Right atrium auricular region (tissue), 2 donors: ENCODE results near the gene HCFC2. TPM values are rescaled to one million over a fixed set of nuclear protein-coding genes. Genes with fewer than 3 reads are reported as not detected.
"Not testable (repeated sequence)": the region's sequence is repeated elsewhere in the genome, so short reads cannot be mapped to it uniquely, and the experiment has no call there.

ENCODE experiments used
- DNase-seq: peaks from one replicate; pipeline ENCODE4 v3.0.0-alpha.2; 2019; ENCODE audit warnings: low spot score
- H3K27ac ChIP-seq, 2 donors: fragments of 200-600 bp; sonication (generic); 1 replicate in 1 of 2; 2 replicates in 1 of 2; pipeline ENCODE4 v1.5.1; 2016 to 2019
- H3K27me3 ChIP-seq, 2 donors: fragments of 200-600 bp; sonication (generic); one replicate each; pipeline versions ENCODE4 v1.5.1 to v1.6.0; 2017 to 2019
- H3K36me3 ChIP-seq: fragments of 200-600 bp; sonication (generic); one replicate; pipeline ENCODE4 v1.5.1; 2016
- H3K4me1 ChIP-seq, 2 donors: fragments of 200-600 bp; sonication (generic); one replicate each; pipeline versions ENCODE4 v1.5.1 to v1.6.0; 2017 to 2019
- H3K4me3 ChIP-seq, 2 donors: fragments of 200-600 bp; sonication (generic); 1 replicate in 1 of 2; 2 replicates in 1 of 2; pipeline ENCODE4 v1.5.1; 2017 to 2019; ENCODE audit warnings: mild to moderate bottlenecking in 1 of 2, moderate library complexity in 1 of 2
- H3K9me3 ChIP-seq, 2 donors: fragments of 200-600 bp; sonication (generic); one replicate each; pipeline ENCODE4 v1.5.1; 2019
- CTCF ChIP-seq, 2 donors: fragments of 200-600 bp; sonication (generic); IDR thresholded peaks; one replicate each; pipeline ENCODE4 v1.5.1; 2019; ENCODE audit warnings: antibody characterized with exemption in 2 of 2
- total RNA-seq, 2 donors: library from RNA; depleted of rRNA; stranded (reverse); fragments of >200 nt; gene quantifications; one replicate each; pipeline ENCODE4 v1.1.0, GENCODE V29; 2016

The HCFC2 gene
- total RNA-seq, 2 donors from 2014 or later = 6.4 to 8.1 TPM

GRCh38 chr12:104026841-104027599 is 37.3 kb upstream of the HCFC2 start:
- DNase-seq = no peak
- no peak for TF ChIP-seq CTCF (IDR thresholded peaks at IDR 0.05)
- Histone ChIP-seq H3K27me3 (no peaks in the 10 kb centered on the region), H3K4me1 (peaks cover 0 to 6% of the 10 kb centered on the region in 2 donors), H3K36me3 (no peaks in the 10 kb centered on the region), H3K27ac (no peak overlapping the region), H3K4me3 (no peak overlapping the region), H3K9me3 (peaks cover 0 to 4% of the 10 kb centered on the region in 2 donors)

- not testable (repeated sequence) for H3K36me3 ChIP-seq, H3K4me3 ChIP-seq, H3K27ac ChIP-seq, H3K4me1 ChIP-seq, H3K9me3 ChIP-seq, H3K27me3 ChIP-seq, DNase-seq
These were observed 33.7 kb upstream of the HCFC2 start for GRCh38 chr12:104030596-104030995.

- not testable (repeated sequence) for DNase-seq, H3K4me3 ChIP-seq, H3K36me3 ChIP-seq, H3K27me3 ChIP-seq, H3K27ac ChIP-seq, H3K9me3 ChIP-seq, H3K4me1 ChIP-seq
These were observed 28.2 kb upstream of the HCFC2 start for GRCh38 chr12:104036143-104036542.

- DNase-seq, H3K4me3 ChIP-seq, H3K27ac ChIP-seq, H3K27me3 ChIP-seq, H3K4me1 ChIP-seq, H3K36me3 ChIP-seq, H3K9me3 ChIP-seq: not testable (repeated sequence)
These were observed 24.6 kb upstream of the HCFC2 start for GRCh38 chr12:104039769-104040168.

- H3K9me3 ChIP-seq = no peaks in the 10 kb centered on the region
- no peaks in the 10 kb centered on the region for H3K36me3 ChIP-seq
- H3K4me3 ChIP-seq = no peak overlapping the region
- no peaks in the 10 kb centered on the region for H3K27me3 ChIP-seq
- H3K27ac ChIP-seq = no peak overlapping the region
- peaks cover 0 to 14% of the 10 kb centered on the region in 2 donors for H3K4me1 ChIP-seq
- DNase-seq = no peak
- TF ChIP-seq CTCF (IDR thresholded peaks at IDR 0.05) = no peak
These were observed 21.8 kb upstream of the HCFC2 start for GRCh38 chr12:104042580-104042979.

GRCh38 chr12:104044158-104044557 is 20.2 kb upstream of the HCFC2 start:
- no peaks in the 10 kb centered on the region for H3K27me3 ChIP-seq
- H3K27ac ChIP-seq = no peak overlapping the region
- no peak for DNase-seq
- no peaks in the 10 kb centered on the region for H3K36me3 ChIP-seq
- H3K9me3 ChIP-seq = no peaks in the 10 kb centered on the region
- no peak for TF ChIP-seq CTCF (IDR thresholded peaks at IDR 0.05)
- peaks cover 0 to 29% of the 10 kb centered on the region in 2 donors for H3K4me1 ChIP-seq
- no peak overlapping the region for H3K4me3 ChIP-seq

- Histone ChIP-seq H3K4me1 (peaks cover 0 to 32% of the 10 kb centered on the region in 2 donors), H3K27me3 (no peaks in the 10 kb centered on the region), H3K9me3 (no peaks in the 10 kb centered on the region), H3K36me3 (no peaks in the 10 kb centered on the region), H3K4me3 (no peak overlapping the region), H3K27ac (no peak overlapping the region)
- DNase-seq = no peak
- no peak for TF ChIP-seq CTCF (IDR thresholded peaks at IDR 0.05)
These were observed 18.0 kb upstream of the HCFC2 start for GRCh38 chr12:104046306-104046705.
